ENCODE results near the gene CLDND2.
A peak's percentile ranks its signal among the peaks of the same experiment; 100 is the strongest.

Gene CLDND2

DNA sequence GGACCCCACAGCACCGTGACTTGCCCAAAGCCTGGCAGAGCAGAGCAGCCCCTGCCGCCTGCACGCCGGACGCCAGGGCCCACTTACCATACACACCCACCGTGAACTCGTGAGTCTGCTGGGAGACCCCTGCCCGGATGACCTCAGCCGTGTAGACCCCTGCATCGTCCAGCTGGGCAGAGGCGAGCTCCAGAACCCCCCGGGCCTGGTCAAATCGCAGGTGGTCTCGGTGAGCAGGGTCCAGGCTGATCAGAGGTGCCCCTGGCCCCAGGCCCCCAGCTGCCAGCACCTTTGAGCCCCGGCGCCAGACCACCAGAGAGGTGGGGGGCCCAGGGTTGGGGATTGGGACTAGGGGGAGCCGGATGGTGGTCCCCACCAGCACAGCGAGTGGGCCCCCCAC, 27.7 kb downstream of the CLDND2 start:
- H3K4me3 ChIP-seq (IDR thresholded peaks at IDR 0.05; ENCODE audit: insufficient read depth, low read depth, low read length), result no peak overlapping the region
- no peak overlapping the region for H3K9ac ChIP-seq
- no peaks in the 10 kb centered on the region for H4K20me1 ChIP-seq (ENCODE audit: insufficient read depth)
- no peaks in the 10 kb centered on the region for H3K79me2 ChIP-seq (ENCODE audit: insufficient read depth, low read depth)
- no peaks in the 10 kb centered on the region for H3K4me1 ChIP-seq (ENCODE audit: low read depth, poor library complexity, severe bottlenecking)
- H3K36me3 ChIP-seq (ENCODE audit: insufficient read depth), result no peaks in the 10 kb centered on the region
- no peak overlapping the region for H3K4me2 ChIP-seq
- TF ChIP-seq, protein P1, sequence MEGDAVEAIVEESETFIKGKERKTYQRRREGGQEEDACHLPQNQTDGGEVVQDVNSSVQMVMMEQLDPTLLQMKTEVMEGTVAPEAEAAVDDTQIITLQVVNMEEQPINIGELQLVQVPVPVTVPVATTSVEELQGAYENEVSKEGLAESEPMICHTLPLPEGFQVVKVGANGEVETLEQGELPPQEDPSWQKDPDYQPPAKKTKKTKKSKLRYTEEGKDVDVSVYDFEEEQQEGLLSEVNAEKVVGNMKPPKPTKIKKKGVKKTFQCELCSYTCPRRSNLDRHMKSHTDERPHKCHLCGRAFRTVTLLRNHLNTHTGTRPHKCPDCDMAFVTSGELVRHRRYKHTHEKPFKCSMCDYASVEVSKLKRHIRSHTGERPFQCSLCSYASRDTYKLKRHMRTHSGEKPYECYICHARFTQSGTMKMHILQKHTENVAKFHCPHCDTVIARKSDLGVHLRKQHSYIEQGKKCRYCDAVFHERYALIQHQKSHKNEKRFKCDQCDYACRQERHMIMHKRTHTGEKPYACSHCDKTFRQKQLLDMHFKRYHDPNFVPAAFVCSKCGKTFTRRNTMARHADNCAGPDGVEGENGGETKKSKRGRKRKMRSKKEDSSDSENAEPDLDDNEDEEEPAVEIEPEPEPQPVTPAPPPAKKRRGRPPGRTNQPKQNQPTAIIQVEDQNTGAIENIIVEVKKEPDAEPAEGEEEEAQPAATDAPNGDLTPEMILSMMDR (conservative IDR thresholded peaks at IDR 0.05; ENCODE audit: low read depth, low read length), result no peak
- H3K27me3 ChIP-seq (ENCODE audit: insufficient read depth, low read depth), result no peaks in the 10 kb centered on the region
- no peak overlapping the region for H3K27ac ChIP-seq
- no peak overlapping the region for H2AFZ ChIP-seq (ENCODE audit: low read depth)

DNA sequence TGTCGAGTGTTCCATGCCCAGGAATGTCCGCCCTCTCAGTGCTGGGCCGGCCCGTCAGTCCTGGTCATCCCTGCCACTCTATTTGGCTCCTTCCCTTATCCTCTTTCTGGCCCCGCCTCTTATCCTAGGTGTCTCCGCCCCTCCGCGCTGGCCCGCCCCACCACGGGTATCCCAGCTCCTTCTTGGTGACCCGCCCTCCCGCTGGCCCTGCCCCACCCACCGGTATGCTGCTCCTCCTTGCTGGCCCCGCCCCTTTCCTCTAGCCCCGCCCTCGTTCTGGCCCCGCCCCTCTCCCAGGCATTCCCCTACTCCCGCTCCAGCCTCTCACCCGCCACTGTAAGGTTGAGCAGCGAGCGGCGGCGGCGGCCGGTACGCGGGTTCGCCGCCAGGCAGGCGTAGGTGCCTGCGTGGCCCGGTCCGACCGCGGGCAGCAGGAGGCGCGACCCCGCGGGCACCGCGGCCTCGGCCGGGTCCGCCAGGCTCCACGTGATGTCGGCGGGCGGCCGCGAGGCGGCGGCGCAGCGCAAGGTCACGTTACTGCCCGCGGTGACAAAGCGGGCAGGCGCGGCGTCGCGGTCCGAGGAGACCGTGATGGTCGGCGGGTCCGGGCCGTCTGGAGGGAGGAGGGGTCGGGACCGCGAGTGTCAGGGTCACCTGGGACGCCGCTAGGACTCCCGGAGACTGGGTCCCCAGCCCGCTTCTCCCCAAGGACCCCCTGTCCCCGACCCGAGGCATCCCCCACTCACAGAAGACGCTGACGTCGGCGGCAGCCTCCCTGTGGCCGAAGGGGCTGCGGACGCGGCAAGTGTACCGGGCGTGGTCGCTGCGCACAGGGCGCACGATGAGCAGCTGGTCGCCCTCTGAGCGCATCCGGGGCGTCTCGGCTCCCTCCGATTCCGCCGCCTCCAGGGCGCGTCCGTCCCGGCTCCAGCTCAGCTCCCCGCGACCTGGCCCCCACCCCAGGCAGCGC, 28.8 kb downstream of the CLDND2 start:
- Histone ChIP-seq H3K79me2 (ENCODE audit: insufficient read depth, low read depth) (no peaks in the 10 kb centered on the region), H3K36me3 (ENCODE audit: insufficient read depth) (no peaks in the 10 kb centered on the region), H4K20me1 (ENCODE audit: insufficient read depth) (no peaks in the 10 kb centered on the region), H3K9ac (no peak overlapping the region), H3K27me3 (ENCODE audit: insufficient read depth, low read depth) (no peaks in the 10 kb centered on the region), H3K4me3 (IDR thresholded peaks at IDR 0.05; ENCODE audit: insufficient read depth, low read depth, low read length) (no peak overlapping the region), H3K4me1 (ENCODE audit: low read depth, poor library complexity, severe bottlenecking) (no peaks in the 10 kb centered on the region), H3K27ac (no peak overlapping the region), H3K4me2 (no peak overlapping the region), H2AFZ (ENCODE audit: low read depth) (no peak overlapping the region)
- TF ChIP-seq, protein P1 (conservative IDR thresholded peaks at IDR 0.05; ENCODE audit: low read depth, low read length), result no peak

DNA sequence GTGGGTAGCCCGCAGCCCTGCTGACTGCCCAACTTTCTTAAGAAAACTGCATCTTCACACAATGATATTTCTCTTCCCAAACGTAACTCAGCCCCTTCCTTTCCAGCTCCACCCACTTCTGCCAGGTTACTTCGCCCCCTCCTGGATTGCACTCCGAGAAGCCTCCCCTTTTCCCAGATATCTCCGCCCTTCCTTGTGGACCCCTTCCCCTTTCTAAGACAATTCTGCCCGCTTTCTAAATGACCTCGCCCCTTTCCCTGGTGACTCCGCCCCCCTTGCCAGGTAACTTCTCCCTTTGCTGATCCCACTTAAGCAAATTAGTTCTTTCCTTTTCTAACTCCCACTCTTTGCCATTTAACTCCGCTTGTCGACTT, 29.5 kb downstream of the CLDND2 start:
- Histone ChIP-seq H3K27ac (no peak overlapping the region), H3K4me2 (no peak overlapping the region), H3K36me3 (ENCODE audit: insufficient read depth) (no peaks in the 10 kb centered on the region), H3K4me3 (IDR thresholded peaks at IDR 0.05; ENCODE audit: insufficient read depth, low read depth, low read length) (no peak overlapping the region), H3K4me1 (ENCODE audit: low read depth, poor library complexity, severe bottlenecking) (no peaks in the 10 kb centered on the region), H3K9ac (no peak overlapping the region), H4K20me1 (ENCODE audit: insufficient read depth) (no peaks in the 10 kb centered on the region), H3K27me3 (ENCODE audit: insufficient read depth, low read depth) (no peaks in the 10 kb centered on the region), H3K79me2 (ENCODE audit: insufficient read depth, low read depth) (no peaks in the 10 kb centered on the region), H2AFZ (ENCODE audit: low read depth) (no peak overlapping the region)
- TF ChIP-seq, protein P1 (conservative IDR thresholded peaks at IDR 0.05; ENCODE audit: low read depth, low read length), result no peak

DNA sequence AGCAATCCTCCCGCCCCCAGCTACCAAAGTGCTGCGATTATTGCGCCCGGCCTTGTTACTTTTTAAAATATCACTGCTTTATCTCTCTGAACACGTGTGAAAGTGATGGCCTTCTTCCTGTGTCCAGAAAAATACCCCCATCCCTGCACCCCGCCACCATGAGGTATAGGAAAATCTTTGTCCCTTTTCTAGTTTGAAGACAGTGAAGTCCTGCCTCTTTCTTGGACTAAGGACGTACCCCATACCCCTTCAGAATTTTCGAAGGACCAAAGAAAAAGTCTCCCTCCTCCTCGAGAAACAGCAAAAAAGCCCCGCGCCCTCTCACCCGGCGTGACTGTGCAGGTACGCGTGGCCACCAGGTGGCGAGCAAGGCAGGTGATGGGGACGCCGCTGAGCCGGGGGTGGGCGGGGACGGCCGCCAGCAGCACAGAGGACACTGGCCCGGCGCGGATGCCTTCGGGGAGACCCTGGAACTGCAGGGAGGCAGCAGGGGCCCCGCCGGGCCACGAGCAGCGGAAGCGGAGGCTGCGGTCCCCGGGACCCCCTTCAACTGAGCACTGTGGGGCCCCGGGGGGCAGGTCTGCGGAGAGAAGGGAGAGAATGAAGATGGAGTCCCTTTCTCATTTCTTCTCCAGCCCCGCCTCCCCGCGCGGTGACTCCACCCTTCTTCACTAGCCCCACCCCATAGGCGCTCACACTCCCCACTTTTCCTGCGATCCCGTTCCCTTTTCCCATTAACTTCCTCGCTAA, 30.1 kb downstream of the CLDND2 start:
- no peaks in the 10 kb centered on the region for H3K27me3 ChIP-seq (ENCODE audit: insufficient read depth, low read depth)
- no peak overlapping the region for H3K4me2 ChIP-seq
- no peak overlapping the region for H3K9ac ChIP-seq
- no peaks in the 10 kb centered on the region for H3K36me3 ChIP-seq (ENCODE audit: insufficient read depth)
- no peak overlapping the region for H2AFZ ChIP-seq (ENCODE audit: low read depth)
- H3K4me3 ChIP-seq (IDR thresholded peaks at IDR 0.05; ENCODE audit: insufficient read depth, low read depth, low read length), result no peak overlapping the region
- no peaks in the 10 kb centered on the region for H4K20me1 ChIP-seq (ENCODE audit: insufficient read depth)
- no peak overlapping the region for H3K27ac ChIP-seq
- TF ChIP-seq, protein P1 (conservative IDR thresholded peaks at IDR 0.05; ENCODE audit: low read depth, low read length), result 0 out of 2 replicates have a peak, but pooled peaks have one; percentile 23
- H3K79me2 ChIP-seq (ENCODE audit: insufficient read depth, low read depth), result no peaks in the 10 kb centered on the region
- H3K4me1 ChIP-seq (ENCODE audit: low read depth, poor library complexity, severe bottlenecking), result no peaks in the 10 kb centered on the region
